Karpas-422 (cell line): Measurements from ENCODE around the gene TOPORS. TPM values are rescaled to one million over a fixed set of nuclear protein-coding genes. Genes with fewer than 3 reads are reported as not detected.

ENCODE experiments used
- DNase-seq: peaks from one replicate; pipeline ENCODE4 v3.0.0-alpha.2; 2015
- H2AFZ ChIP-seq: fragments of 200-600 bp; sonication (generic); 2 replicates; pipeline ENCODE4 v1.6.1; 2014; ENCODE audit warnings: antibody characterized with exemption, low read length, mixed read lengths
- H3K27ac ChIP-seq: fragments of 200-600 bp; sonication (generic); 2 replicates; pipeline ENCODE4 v1.5.1; 2014; ENCODE audit warnings: mild to moderate bottlenecking, low read length, moderate library complexity
- H3K27me3 ChIP-seq: fragments of 200-600 bp; sonication (generic); 2 replicates; pipeline ENCODE4 v1.6.1; 2014; ENCODE audit warnings: low read length, mixed read lengths
- H3K36me3 ChIP-seq: fragments of 200-600 bp; sonication (generic); 2 replicates; pipeline ENCODE4 v1.6.1; 2014; ENCODE audit warnings: low read length, mixed read lengths; ENCODE audit not compliant: insufficient read depth
- H3K4me1 ChIP-seq: fragments of 200-600 bp; sonication (generic); 2 replicates; pipeline ENCODE4 v1.6.1; 2014; ENCODE audit warnings: mild to moderate bottlenecking, low read length, mixed read lengths
- H3K4me2 ChIP-seq: fragments of 200-600 bp; sonication (generic); 2 replicates; pipeline ENCODE4 v1.6.1; 2014; ENCODE audit warnings: low read length, low read depth, mild to moderate bottlenecking; ENCODE audit not compliant: poor library complexity, severe bottlenecking
- H3K4me3 ChIP-seq: fragments of 200-600 bp; sonication (generic); 2 replicates; pipeline ENCODE4 v1.5.1; 2014; ENCODE audit warnings: mild to moderate bottlenecking, antibody characterized with exemption, low read length, mixed read lengths
- H3K79me2 ChIP-seq: fragments of 200-600 bp; sonication (generic); 2 replicates; pipeline ENCODE4 v1.6.1; 2014; ENCODE audit warnings: mild to moderate bottlenecking, low read length, mixed read lengths
- H3K9ac ChIP-seq: fragments of 200-600 bp; sonication (generic); 2 replicates; pipeline ENCODE4 v1.6.0; 2014; ENCODE audit warnings: low read length
- H3K9me2 ChIP-seq: fragments of 200-600 bp; sonication (generic), shearing (Covaris generic); replicated peaks from 2 replicates; pipeline ENCODE4 v1.6.0; 2014; ENCODE audit warnings: mild to moderate bottlenecking, low read length, moderate library complexity; ENCODE audit not compliant: insufficient read depth
- H3K9me3 ChIP-seq: fragments of 300-700, 200-600 bp; sonication (generic); 2 replicates; pipeline ENCODE4 v1.6.1; 2014; ENCODE audit warnings: low read length, mixed read lengths
- H4K20me1 ChIP-seq: fragments of 200-600 bp; sonication (generic); 2 replicates; pipeline ENCODE4 v1.6.1; 2014; ENCODE audit warnings: mild to moderate bottlenecking, antibody characterized with exemption, low read length, low read depth; ENCODE audit not compliant: insufficient read depth
- total RNA-seq: library from RNA; depleted of rRNA; stranded (reverse); fragments of >200 nt; shearing (Covaris generic); gene quantifications from 2 replicates; pipeline ENCODE4 v1.2.3, GENCODE V29; 2014; ENCODE audit warnings: low replicate concordance

Gene TOPORS
- total RNA-seq, 1 experiment from 2014 or later, result 21.2 TPM

DNA sequence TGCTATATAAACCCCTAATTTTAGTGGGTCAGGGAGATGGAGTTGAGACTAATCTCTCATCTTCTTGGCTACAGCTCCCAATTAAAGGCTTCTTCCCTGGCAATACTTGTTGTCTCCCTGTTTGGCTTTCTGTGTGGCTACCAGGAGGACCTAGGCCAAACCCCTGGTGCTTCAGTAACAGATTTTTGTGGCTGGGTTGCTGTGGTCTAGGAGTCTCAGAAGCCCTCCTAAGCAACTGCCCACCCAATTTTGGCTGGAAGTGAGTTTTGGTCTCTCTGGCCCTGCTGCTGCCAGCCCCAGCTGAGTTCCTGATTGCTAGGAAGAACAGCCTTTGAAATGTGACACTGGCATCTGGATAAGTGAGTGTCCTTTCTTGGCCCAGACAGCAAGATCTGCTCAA lies 36.1 kb downstream of the TOPORS start:
- Histone ChIP-seq H3K9me3 (peaks cover 13% of the 10 kb centered on the region), H3K36me3 (peaks cover 21% of the 10 kb centered on the region; the same call in 1 of the 2 replicates), H2AFZ (no peak overlapping the region), H3K4me2 (no peak overlapping the region), H3K27me3 (no peaks in the 10 kb centered on the region), H3K4me1 (no peaks in the 10 kb centered on the region), H3K4me3 (no peak overlapping the region), H3K27ac (no peak overlapping the region), H3K79me2 (no peaks in the 10 kb centered on the region; the same call in 1 of the 2 replicates), H3K9me2 (no peaks in the 10 kb centered on the region), H3K9ac (no peak overlapping the region), H4K20me1 (no peaks in the 10 kb centered on the region)
- no peak for DNase-seq

DNA sequence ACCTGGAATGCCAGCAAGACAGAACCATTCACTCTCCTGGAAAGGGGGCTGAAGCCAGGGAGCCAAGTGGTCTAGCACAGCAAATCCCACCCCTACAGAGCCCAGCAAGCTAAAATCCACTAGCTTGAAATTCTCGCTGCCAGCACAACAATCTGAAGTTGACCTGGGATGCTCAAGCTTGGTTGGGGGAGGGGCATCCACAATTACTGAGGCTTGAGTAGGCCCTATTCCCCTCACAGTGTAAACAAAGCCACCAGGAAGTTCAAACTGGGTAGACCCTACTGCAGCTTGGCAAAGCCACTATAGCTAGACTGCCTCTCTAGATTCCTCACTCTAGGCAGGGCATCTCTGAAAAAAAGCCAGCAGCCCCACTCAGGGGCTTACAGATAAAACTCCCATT lies 43.7 kb downstream of the TOPORS start:
- Histone ChIP-seq H3K27ac (no peak overlapping the region), H3K27me3 (no peaks in the 10 kb centered on the region), H3K9me3 (no peaks in the 10 kb centered on the region), H3K4me2 (no peak overlapping the region), H4K20me1 (no peaks in the 10 kb centered on the region), H3K4me3 (no peak overlapping the region), H3K9ac (no peak overlapping the region), H3K79me2 (peaks cover 22% of the 10 kb centered on the region), H3K36me3 (no peaks in the 10 kb centered on the region), H2AFZ (no peak overlapping the region), H3K4me1 (no peaks in the 10 kb centered on the region), H3K9me2 (no peaks in the 10 kb centered on the region)
- no peak for DNase-seq

DNA sequence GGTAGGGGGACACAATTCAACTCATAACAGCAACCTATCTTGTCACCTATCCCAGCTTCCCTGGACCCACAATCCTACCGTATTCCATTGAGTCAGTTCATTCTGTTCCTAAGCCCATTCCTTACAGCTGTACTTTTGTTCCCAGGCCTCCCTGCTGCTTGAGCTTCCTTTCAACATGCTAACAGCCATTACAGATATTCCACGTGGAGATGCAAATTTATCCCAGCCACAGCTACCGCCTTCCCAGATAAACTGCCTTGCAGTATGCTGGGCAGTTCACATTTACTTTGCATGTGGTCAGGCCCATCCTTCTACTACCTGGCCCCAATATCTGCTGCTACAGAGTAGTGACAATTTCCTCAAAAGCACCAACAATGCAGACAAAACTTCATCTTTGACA lies 49.4 kb downstream of the TOPORS start:
- no peaks in the 10 kb centered on the region for H3K9me3 ChIP-seq
- no peak overlapping the region for H3K27ac ChIP-seq
- H3K36me3 ChIP-seq, result peaks cover 4% of the 10 kb centered on the region; the same call in 1 of the 2 replicates
- H2AFZ ChIP-seq, result no peak overlapping the region
- peaks cover 19% of the 10 kb centered on the region for H3K79me2 ChIP-seq
- H3K9ac ChIP-seq, result no peak overlapping the region
- no peak overlapping the region for H3K4me2 ChIP-seq
- no peaks in the 10 kb centered on the region for H3K27me3 ChIP-seq
- DNase-seq, result no peak
- no peaks in the 10 kb centered on the region for H4K20me1 ChIP-seq
- H3K4me3 ChIP-seq, result no peak overlapping the region
- no peaks in the 10 kb centered on the region for H3K4me1 ChIP-seq
- H3K9me2 ChIP-seq, result no peaks in the 10 kb centered on the region

DNA sequence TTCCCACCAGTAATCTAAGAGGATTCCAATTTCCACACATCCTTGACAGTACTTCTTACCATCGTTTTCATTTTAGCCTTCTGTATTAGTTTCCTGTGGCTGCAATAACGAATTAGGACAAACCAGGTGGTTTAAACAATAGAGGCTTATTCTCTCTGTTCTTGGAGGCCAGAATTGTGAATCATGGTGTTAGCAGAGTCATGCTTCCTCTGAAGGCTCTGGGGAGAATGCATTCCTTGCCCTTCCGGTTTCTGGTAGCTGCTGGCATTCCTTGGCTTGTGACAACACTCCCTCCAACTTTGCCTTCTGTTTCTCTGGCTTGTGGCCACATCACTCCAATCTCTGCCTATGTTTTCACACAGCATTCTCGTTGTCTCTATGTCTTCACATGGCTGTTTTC lies 49.9 kb downstream of the TOPORS start:
- H4K20me1 ChIP-seq, result no peaks in the 10 kb centered on the region
- DNase-seq, result no peak
- no peaks in the 10 kb centered on the region for H3K4me1 ChIP-seq
- H3K4me3 ChIP-seq, result no peak overlapping the region
- H3K36me3 ChIP-seq, result peaks cover 4% of the 10 kb centered on the region; the same call in 1 of the 2 replicates
- no peak overlapping the region for H3K27ac ChIP-seq
- no peaks in the 10 kb centered on the region for H3K27me3 ChIP-seq
- no peak overlapping the region for H3K9ac ChIP-seq
- peaks cover 15% of the 10 kb centered on the region for H3K79me2 ChIP-seq
- no peak overlapping the region for H3K4me2 ChIP-seq
- H3K9me2 ChIP-seq, result no peaks in the 10 kb centered on the region
- H2AFZ ChIP-seq, result no peak overlapping the region
- no peaks in the 10 kb centered on the region for H3K9me3 ChIP-seq

DNA sequence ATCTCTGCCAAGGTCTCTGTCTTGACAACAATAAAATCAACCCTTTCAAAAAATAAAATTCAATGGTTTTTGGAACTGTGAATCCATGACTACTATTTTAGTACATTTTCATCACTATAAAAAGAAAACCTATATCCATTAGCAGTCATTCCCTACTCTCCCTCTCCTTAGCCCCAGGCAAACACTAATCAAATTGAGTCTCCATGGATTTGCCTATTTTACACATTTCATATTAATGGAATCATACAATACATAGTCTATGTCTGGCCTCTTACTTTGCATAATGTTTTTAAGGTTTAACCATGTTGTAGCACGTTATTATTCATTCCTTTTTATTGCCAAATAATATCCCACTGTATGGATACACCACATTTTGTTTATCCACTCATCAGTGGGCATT lies 50.5 kb downstream of the TOPORS start:
- Histone ChIP-seq H3K9ac (no peak overlapping the region), H4K20me1 (no peaks in the 10 kb centered on the region), H3K4me3 (no peak overlapping the region), H3K79me2 (peaks cover 12% of the 10 kb centered on the region), H3K9me3 (no peaks in the 10 kb centered on the region), H3K4me1 (no peaks in the 10 kb centered on the region), H3K36me3 (peaks cover 5% of the 10 kb centered on the region; the same call in 1 of the 2 replicates), H3K27ac (no peak overlapping the region), H3K27me3 (no peaks in the 10 kb centered on the region), H3K9me2 (no peaks in the 10 kb centered on the region), H3K4me2 (no peak overlapping the region), H2AFZ (no peak overlapping the region)
- no peak for DNase-seq

DNA sequence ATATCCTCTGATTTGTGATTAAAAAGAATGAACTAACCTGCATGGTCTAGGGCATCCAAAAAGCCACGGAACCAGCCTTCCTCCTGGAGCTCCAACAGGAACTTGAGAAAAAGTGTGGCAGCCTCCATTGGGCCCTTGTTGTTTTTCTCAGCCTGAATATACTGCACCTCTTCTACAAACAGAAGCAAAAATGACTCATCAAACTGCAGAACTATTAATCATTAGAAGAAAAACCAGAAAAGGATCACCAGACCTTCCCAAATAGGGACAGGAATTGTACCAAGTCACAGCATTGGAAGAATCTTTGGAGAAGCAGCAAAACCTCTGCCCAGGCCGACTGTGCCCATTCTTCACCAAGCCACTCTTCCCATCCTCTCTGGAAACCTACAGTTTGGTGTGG lies 51.6 kb downstream of the TOPORS start:
- no peak overlapping the region for H2AFZ ChIP-seq
- H3K9me2 ChIP-seq, result no peaks in the 10 kb centered on the region
- no peaks in the 10 kb centered on the region for H3K27me3 ChIP-seq
- no peak for DNase-seq
- no peak overlapping the region for H3K27ac ChIP-seq
- no peak overlapping the region for H3K4me3 ChIP-seq
- H3K9ac ChIP-seq, result no peak overlapping the region
- no peaks in the 10 kb centered on the region for H3K4me1 ChIP-seq
- H3K4me2 ChIP-seq, result no peak overlapping the region
- no peaks in the 10 kb centered on the region for H3K9me3 ChIP-seq
- peaks cover 7% of the 10 kb centered on the region; the same call in 1 of the 2 replicates for H3K36me3 ChIP-seq
- H3K79me2 ChIP-seq, result peaks cover 6% of the 10 kb centered on the region; the same call in 1 of the 2 replicates
- no peaks in the 10 kb centered on the region for H4K20me1 ChIP-seq

DNA sequence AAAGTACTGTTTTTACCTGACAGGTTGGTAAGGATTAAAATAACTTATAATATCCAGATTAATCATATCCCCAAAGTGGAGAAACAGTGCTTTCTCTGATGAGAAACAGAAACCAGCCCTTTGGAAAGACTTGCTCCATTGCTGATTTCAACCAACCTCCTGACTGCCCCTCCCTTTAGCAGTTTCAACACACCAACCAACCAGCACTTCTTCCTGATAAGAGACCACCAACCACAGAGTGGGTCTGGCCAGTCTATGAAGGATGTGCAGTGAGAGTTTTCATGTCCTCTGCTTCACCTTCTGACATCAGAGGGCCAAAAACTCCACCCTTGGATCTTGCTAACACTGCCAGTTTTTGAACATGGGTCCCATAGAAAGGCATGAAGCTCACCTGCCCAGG lies 54.5 kb downstream of the TOPORS start:
- H3K4me2 ChIP-seq, result no peak overlapping the region
- H3K27me3 ChIP-seq, result no peaks in the 10 kb centered on the region
- DNase-seq, result no peak
- H3K4me1 ChIP-seq, result no peaks in the 10 kb centered on the region
- no peaks in the 10 kb centered on the region for H3K9me2 ChIP-seq
- H3K4me3 ChIP-seq, result no peak overlapping the region
- H3K9ac ChIP-seq, result no peak overlapping the region
- H2AFZ ChIP-seq, result no peak overlapping the region
- peaks cover 3% of the 10 kb centered on the region; the same call in 1 of the 2 replicates for H3K79me2 ChIP-seq
- no peaks in the 10 kb centered on the region for H3K9me3 ChIP-seq
- H4K20me1 ChIP-seq, result no peaks in the 10 kb centered on the region
- H3K27ac ChIP-seq, result no peak overlapping the region
- peaks cover 7% of the 10 kb centered on the region; the same call in 1 of the 2 replicates for H3K36me3 ChIP-seq

DNA sequence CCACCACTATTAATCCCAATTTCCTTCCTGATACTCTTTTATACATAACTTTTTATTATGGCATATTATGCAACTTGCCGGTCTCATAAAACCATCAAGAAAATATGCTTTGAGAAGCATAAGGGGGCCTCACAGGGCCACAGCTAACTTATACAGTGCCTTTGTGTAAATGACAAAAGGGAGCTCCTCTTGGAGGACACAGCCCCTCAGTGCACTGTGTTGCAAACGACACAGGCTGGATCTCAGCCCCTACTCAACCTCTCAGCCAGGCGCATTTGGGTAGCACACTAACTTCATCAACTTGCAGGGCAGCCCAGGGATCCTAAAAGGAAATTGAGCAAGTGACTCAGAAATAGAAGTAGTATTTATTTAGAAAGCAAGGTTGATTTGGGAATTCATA lies 61.8 kb downstream of the TOPORS start:
- H3K9ac ChIP-seq, result no peak overlapping the region
- H3K36me3 ChIP-seq, result no peaks in the 10 kb centered on the region; the same call in 1 of the 2 replicates
- H3K4me1 ChIP-seq, result no peaks in the 10 kb centered on the region
- H3K27ac ChIP-seq, result no peak overlapping the region
- H4K20me1 ChIP-seq, result no peaks in the 10 kb centered on the region
- H3K9me3 ChIP-seq, result no peaks in the 10 kb centered on the region
- no peaks in the 10 kb centered on the region for H3K79me2 ChIP-seq
- no peaks in the 10 kb centered on the region for H3K9me2 ChIP-seq
- H3K27me3 ChIP-seq, result no peaks in the 10 kb centered on the region
- no peak for DNase-seq
- no peak overlapping the region for H3K4me3 ChIP-seq
- no peak overlapping the region for H2AFZ ChIP-seq
- H3K4me2 ChIP-seq, result no peak overlapping the region
